NCI-H2081 treated with DMSO at 0.1 percent for 48 hours (cell line): Measurements from ENCODE around the gene LAMTOR5.

Experiments
- DNase-seq: peaks from one replicate; lab custom pipeline; 2025; lab: John Stamatoyannopoulos, UW

Gene LAMTOR5

GRCh38 chr1:110387048-110387754 is 20.3 kb downstream of the LAMTOR5 start:
- no peak for DNase-seq

GRCh38 chr1:110385369-110385768 is 22.1 kb downstream of the LAMTOR5 start:
- no peak for DNase-seq

GRCh38 chr1:110384581-110385321 is 22.7 kb downstream of the LAMTOR5 start:
- no peak for DNase-seq

- DNase-seq: no peak
Measured at GRCh38 chr1:110383251-110383990, 24.1 kb downstream of the LAMTOR5 start.

GRCh38 chr1:110380672-110381283 is 26.7 kb downstream of the LAMTOR5 start:
- no peak for DNase-seq

GRCh38 chr1:110375490-110375889 is 32.0 kb downstream of the LAMTOR5 start:
- no peak for DNase-seq

- DNase-seq: no peak
Measured at GRCh38 chr1:110370827-110371226, 36.7 kb downstream of the LAMTOR5 start.

GRCh38 chr1:110364221-110364620 is 43.3 kb downstream of the LAMTOR5 start:
- no peak for DNase-seq

GRCh38 chr1:110361856-110362255 is 45.6 kb downstream of the LAMTOR5 start:
- no peak for DNase-seq

GRCh38 chr1:110360431-110360830 is 47.1 kb downstream of the LAMTOR5 start:
- DNase-seq: no peak

- no peak for DNase-seq
Measured at GRCh38 chr1:110356379-110356778, 51.1 kb downstream of the LAMTOR5 start.

- DNase-seq: no peak
Measured at GRCh38 chr1:110355321-110355720, 52.2 kb downstream of the LAMTOR5 start.
